Activated naive CD8-positive, alpha-beta T cell treated with anti-CD3 and anti-CD28 coated beads, Interleukin-2, amount 10 ng/mL, durations not matched to agents 7 days and 5 days (primary cell): Measurements from ENCODE around the gene DAAM1. TPM values are rescaled to one million over a fixed set of nuclear protein-coding genes. Genes with fewer than 3 reads are reported as not detected.

Experiments used
- ATAC-seq: fragments of 150-1000 bp; cut with Tn5 transposase; one replicate; pipeline ENCODE4 v1.10.0; 2021; ENCODE audit warnings: low read depth, moderate library complexity
- POLR2A ChIA-PET: fragments of 350-600 bp; sonication (Branson Sonifier 250); formaldehyde crosslinking; loops from one replicate; lab custom pipeline; 2021; ENCODE audit warnings: antibody characterized with exemption; lab: Charles Lee
- DNase-seq: peaks from one replicate; pipeline ENCODE4 v3.0.0; 2021
- H3K27ac Mint-ChIP-seq: one replicate; pipeline ENCODE4 v1.8.0; 2022; ENCODE audit warnings: mild to moderate bottlenecking, mixed read lengths
- H3K27me3 Mint-ChIP-seq: one replicate; pipeline ENCODE4 v1.8.0; 2022; ENCODE audit warnings: mild to moderate bottlenecking, moderate library complexity, mixed read lengths
- H3K36me3 Mint-ChIP-seq: one replicate; pipeline ENCODE4 v1.8.0; 2021; ENCODE audit warnings: mild to moderate bottlenecking, mixed read lengths
- H3K4me1 Mint-ChIP-seq: one replicate; pipeline ENCODE4 v1.8.0; 2021; ENCODE audit warnings: mixed read lengths
- H3K4me3 Mint-ChIP-seq: one replicate; pipeline ENCODE4 v1.8.0; 2022; ENCODE audit warnings: mild to moderate bottlenecking, moderate library complexity, mixed read lengths
- H3K9me3 Mint-ChIP-seq: one replicate; pipeline ENCODE4 v1.8.0; 2021; ENCODE audit warnings: mixed read lengths
- total RNA-seq, 2 experiments: library from RNA; stranded (reverse); gene quantifications; one replicate each; pipeline ENCODE4 v1.2.3, GENCODE V29; 2021

Gene DAAM1
- total RNA-seq, 2 experiments from 2014 or later = 20.4 to 24.9 TPM

DNA sequence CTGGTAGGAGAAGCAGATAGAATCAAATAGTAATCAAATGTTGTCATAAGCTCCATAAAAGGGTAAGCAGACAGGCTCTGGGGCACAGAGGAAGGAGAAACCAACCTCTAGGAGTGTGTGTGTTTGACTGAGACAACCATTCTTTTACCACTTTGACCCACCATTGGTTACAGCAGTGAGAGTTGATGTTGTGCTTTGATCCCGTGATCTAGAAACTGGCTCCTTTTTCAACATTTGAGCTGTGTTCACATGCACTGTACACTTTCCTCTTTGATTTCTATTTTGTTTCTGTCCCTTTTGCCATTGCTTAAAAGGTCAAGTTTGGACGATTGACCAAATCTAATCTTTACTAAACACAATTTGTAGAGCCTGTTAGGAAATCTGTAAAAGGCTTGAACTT is 108.0 kb downstream of the DAAM1 start:
- POLR2A ChIA-PET = interaction anchor here (1.9 kb wide), 1 partner anchor 108 kb away, joined by 5 read pairs; the partner anchor contains the start of gene DAAM1
- Mint-ChIP-seq H3K27ac (no peak overlapping the region), H3K4me3 (no peak overlapping the region), H3K36me3 (peaks cover 42% of the 10 kb centered on the region), H3K27me3 (no peaks in the 10 kb centered on the region), H3K4me1 (peaks cover 35% of the 10 kb centered on the region), H3K9me3 (peaks cover 2% of the 10 kb centered on the region)
- DNase-seq = no peak
- peak; percentile 57 for ATAC-seq

DNA sequence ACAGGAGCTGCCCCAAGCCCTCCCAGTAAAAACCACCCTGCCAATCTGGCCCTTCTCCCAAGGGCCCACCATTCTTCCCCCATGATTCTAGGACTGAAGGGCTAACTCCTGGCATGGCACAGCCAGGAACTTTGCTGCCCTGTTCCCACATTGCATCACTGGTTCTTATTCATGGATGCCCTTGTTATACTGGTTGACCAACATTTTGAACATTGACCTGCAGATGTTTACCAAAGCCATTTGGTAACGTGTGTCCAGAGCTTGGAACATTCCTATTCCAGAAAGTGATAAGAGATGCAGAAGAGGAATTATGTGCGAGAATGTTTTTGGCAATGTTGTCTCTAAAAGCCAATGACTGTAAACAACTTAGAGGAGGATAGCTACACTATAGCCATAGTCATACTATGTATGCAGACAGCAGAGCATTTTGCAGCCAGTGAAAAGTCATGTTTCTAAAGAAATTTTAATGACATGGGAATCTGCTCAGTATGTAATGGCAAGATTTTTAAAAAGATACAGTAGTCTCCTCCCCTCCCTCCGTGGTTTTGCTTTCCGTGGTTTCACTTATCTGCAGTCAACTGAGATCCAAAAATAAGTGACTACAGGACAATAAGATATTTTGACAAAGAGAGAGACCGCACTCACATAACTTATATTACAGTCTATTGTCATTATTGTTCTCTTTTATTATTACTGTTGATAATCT is 108.8 kb downstream of the DAAM1 start:
- peaks cover 35% of the 10 kb centered on the region for H3K36me3 Mint-ChIP-seq
- POLR2A ChIA-PET = interaction anchor here (1.9 kb wide), 1 partner anchor 109 kb away, joined by 5 read pairs; the partner anchor contains the start of gene DAAM1
- no peak overlapping the region for H3K27ac Mint-ChIP-seq
- ATAC-seq (peak; percentile 38), DNase-seq (no peak)
- peaks cover 2% of the 10 kb centered on the region for H3K9me3 Mint-ChIP-seq
- H3K4me1 Mint-ChIP-seq = peaks cover 41% of the 10 kb centered on the region
- H3K27me3 Mint-ChIP-seq = no peaks in the 10 kb centered on the region
- peak overlapping the region; percentile 42 for H3K4me3 Mint-ChIP-seq

DNA sequence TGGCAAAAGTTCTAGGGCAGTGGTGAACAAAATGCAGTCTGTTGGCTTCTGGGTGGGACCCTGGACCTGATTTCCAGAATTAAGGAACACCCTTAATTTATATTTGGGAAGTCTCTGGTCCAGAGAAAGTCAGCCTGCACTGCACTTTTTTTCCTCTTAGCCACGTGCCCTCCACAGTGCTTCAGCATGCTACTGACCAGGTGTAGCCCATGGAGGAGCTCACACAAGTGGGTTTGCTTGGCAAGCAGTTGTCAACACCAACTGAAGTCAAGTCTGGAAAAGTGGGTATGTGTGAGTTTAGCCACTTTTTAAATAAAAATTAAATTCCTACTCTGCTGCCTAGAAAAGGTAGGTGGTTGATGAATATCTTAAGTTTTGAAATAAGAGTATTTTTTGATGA is 111.3 kb downstream of the DAAM1 start:
- H3K9me3 Mint-ChIP-seq = peaks cover 1% of the 10 kb centered on the region
- H3K4me3 Mint-ChIP-seq = no peak overlapping the region
- POLR2A ChIA-PET = no interaction called here
- no peak overlapping the region for H3K27ac Mint-ChIP-seq
- ATAC-seq (no peak), DNase-seq (no peak)
- peaks cover 42% of the 10 kb centered on the region for H3K4me1 Mint-ChIP-seq
- peaks cover 20% of the 10 kb centered on the region for H3K36me3 Mint-ChIP-seq
- H3K27me3 Mint-ChIP-seq = no peaks in the 10 kb centered on the region

DNA sequence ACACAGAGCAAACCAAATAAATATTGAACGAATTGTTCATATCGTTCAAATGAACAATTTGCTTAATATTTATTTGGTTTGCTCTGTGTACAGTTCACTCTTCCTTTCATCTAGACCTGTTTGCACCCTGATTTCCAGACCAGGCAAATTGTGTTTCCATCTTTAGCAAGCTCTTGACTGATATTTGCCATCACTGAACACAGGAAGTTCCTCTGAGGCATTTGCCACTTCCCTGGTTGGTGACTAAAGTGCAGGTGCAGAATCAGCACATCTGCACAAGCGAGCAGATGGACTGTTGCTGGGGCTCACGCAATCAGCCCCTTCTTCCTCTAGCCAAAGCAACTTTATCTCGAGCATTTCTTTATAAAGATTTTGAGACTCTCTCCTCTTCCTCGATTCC is 112.9 kb downstream of the DAAM1 start:
- no peaks in the 10 kb centered on the region for H3K27me3 Mint-ChIP-seq
- DNase-seq = peak; percentile 37
- peaks cover 8% of the 10 kb centered on the region for H3K36me3 Mint-ChIP-seq
- peaks cover 39% of the 10 kb centered on the region for H3K4me1 Mint-ChIP-seq
- peak overlapping the region; percentile 68 for H3K27ac Mint-ChIP-seq
- H3K4me3 Mint-ChIP-seq = peak overlapping the region; percentile 65
- POLR2A ChIA-PET = no interaction called here
- ATAC-seq = peak; percentile 89
- H3K9me3 Mint-ChIP-seq = peaks cover 1% of the 10 kb centered on the region

DNA sequence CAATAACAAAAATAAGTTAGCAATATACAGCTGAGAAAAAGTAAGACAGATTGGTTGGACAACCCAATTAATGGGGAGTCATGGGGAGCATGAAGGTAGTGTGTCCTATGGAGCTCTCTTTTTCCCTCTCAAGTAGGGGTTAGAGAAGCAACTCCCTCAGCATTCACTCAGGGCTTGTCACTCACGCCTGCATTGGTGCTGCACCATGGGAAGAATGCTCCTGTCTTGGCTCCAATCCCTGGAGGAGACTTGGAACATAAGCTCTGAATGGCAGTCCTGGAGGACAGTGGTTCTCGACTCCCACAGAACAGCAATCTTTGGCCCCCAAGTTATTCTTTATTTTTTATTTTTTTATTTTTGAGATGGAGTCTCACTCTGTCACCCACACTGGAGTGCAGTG is 113.8 kb downstream of the DAAM1 start:
- POLR2A ChIA-PET = no interaction called here
- peak overlapping the region; percentile 68 for H3K27ac Mint-ChIP-seq

DNA sequence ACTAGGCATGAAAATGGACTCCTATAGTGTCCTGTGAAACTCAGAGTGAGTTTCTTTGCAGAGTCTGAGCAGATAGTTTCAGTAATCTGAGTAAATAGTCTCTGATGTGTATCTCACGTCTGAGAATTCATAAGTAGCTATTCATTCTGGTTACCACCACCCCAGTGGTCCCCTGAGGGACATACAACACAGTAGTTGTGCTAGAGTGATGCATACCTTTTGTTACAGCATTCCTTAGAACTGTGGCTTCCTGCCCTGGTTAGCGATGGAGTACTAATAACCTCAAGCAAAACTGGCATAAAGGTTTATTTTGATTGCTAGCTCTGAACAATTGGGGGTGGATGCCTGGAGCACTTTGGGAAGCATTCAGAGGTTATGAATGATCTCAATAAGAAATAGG is 114.7 kb downstream of the DAAM1 start:
- DNase-seq (no peak), ATAC-seq (no peak)
- Mint-ChIP-seq H3K27ac (no peak overlapping the region), H3K4me3 (no peak overlapping the region), H3K27me3 (no peaks in the 10 kb centered on the region), H3K36me3 (peaks cover 7% of the 10 kb centered on the region), H3K4me1 (peaks cover 30% of the 10 kb centered on the region), H3K9me3 (peaks cover 1% of the 10 kb centered on the region)
- POLR2A ChIA-PET = no interaction called here

More for the DNA sequence above, 113.8 kb downstream of the DAAM1 start:
- Mint-ChIP-seq H3K9me3 (peaks cover 1% of the 10 kb centered on the region), H3K36me3 (peaks cover 5% of the 10 kb centered on the region), H3K4me1 (peaks cover 34% of the 10 kb centered on the region), H3K4me3 (no peak overlapping the region), H3K27me3 (no peaks in the 10 kb centered on the region)
- no peak for DNase-seq
- ATAC-seq = no peak

DNA sequence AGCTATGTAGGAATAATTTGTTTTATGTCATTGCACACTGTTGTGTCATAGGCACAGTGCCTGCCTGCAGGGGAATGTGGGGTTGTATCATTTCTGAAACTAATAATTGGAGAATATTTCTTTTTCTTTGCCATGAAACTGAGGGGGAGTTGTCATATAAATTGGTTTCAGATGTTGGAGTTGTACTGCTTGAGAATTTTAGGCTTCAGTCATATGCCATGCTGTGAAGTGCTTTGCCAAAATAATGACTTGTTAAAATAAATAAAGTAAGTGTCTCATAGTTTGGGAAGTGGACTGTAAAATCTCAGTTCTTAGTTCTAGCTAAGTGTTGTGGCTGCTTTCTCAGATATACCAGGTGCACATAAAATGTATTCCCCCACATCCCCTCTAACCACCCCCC is 116.8 kb downstream of the DAAM1 start:
- POLR2A ChIA-PET = no interaction called here
- Mint-ChIP-seq H3K27me3 (no peaks in the 10 kb centered on the region), H3K9me3 (no peaks in the 10 kb centered on the region), H3K27ac (no peak overlapping the region), H3K4me1 (peaks cover 26% of the 10 kb centered on the region), H3K4me3 (no peak overlapping the region), H3K36me3 (peaks cover 8% of the 10 kb centered on the region)
- ATAC-seq (no peak), DNase-seq (no peak)

DNA sequence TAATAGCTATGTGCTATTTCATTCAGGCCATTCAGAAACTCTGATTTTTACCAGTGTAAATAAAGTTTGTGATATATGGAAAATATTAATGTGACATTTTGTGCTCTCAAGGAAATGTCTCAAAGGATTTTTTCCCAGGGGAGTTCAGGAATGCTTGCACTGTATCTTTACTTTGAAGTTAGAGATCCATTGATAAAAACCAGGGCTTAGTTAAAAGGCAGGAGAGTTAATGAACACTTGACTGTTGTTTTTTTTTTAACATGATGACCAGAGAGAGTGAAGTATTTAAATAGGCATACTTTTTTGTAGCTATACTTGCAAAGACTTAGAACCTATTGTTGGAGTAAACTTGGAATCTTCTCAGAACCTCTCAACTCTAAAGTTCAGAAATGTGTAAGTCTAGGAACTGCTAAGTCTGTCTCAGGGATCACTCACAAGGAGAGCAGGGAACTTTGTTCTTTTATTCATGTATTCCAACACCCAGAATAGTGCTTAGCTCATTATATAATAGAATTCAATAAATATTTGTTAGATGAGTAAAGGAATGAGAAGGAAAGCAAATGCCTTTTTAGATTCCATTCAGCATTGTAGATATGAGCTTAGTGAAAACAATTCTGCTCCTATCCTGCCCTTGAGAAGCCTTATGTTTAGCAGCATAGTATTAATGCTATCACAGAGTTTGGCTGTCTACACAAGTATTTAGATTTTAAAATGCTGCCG is 117.5 kb downstream of the DAAM1 start:
- Mint-ChIP-seq H3K27me3 (no peaks in the 10 kb centered on the region), H3K27ac (no peak overlapping the region), H3K4me1 (peaks cover 25% of the 10 kb centered on the region), H3K36me3 (peaks cover 8% of the 10 kb centered on the region), H3K9me3 (no peaks in the 10 kb centered on the region), H3K4me3 (no peak overlapping the region)
- ATAC-seq (no peak), DNase-seq (no peak)
- POLR2A ChIA-PET = no interaction called here

DNA sequence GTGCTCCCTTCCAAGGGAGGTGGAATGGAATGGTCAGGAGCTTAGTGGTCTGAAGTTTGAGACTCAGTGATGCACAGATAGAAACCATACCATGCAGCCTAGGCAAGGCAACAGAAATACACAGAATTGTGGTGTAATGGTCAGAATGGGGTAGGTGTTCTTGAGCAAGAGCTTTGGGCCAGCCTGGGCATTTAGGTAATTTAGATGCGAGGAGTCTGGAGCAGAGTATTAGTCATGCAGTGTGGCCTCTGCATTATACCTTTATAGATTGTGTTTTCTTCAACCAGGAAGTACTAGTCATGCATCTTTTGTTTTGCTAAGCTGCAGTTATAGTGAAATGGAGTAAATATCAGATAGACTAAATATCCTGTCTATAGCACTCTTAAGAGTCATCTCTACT is 118.3 kb downstream of the DAAM1 start:
- Mint-ChIP-seq H3K27ac (no peak overlapping the region), H3K4me3 (no peak overlapping the region), H3K27me3 (no peaks in the 10 kb centered on the region), H3K36me3 (peaks cover 8% of the 10 kb centered on the region), H3K4me1 (peaks cover 19% of the 10 kb centered on the region), H3K9me3 (no peaks in the 10 kb centered on the region)
- DNase-seq (no peak), ATAC-seq (no peak)
- POLR2A ChIA-PET = no interaction called here

DNA sequence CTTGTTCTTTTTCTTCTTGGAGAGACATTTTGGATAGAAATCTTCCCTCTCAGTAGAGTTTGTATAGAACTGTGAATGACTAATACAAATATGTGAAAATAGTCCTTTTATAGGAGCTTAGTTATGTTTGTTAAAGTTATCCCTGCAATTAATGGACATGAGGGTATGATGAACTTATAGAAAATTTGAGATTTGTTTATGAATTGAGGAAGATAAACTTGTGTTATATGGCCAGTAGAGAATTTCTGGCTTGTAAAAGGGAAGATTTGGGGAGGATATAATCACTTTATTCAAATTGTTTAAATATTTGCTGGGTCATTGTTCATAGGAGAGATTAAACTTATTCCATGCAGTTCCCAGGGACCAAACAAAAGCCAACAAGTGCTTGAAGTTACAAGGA is 119.6 kb downstream of the DAAM1 start:
- POLR2A ChIA-PET = no interaction called here
- Mint-ChIP-seq H3K27me3 (no peaks in the 10 kb centered on the region), H3K4me3 (no peak overlapping the region), H3K4me1 (peaks cover 15% of the 10 kb centered on the region), H3K36me3 (peaks cover 8% of the 10 kb centered on the region), H3K9me3 (no peaks in the 10 kb centered on the region), H3K27ac (no peak overlapping the region)
- ATAC-seq (no peak), DNase-seq (no peak)

DNA sequence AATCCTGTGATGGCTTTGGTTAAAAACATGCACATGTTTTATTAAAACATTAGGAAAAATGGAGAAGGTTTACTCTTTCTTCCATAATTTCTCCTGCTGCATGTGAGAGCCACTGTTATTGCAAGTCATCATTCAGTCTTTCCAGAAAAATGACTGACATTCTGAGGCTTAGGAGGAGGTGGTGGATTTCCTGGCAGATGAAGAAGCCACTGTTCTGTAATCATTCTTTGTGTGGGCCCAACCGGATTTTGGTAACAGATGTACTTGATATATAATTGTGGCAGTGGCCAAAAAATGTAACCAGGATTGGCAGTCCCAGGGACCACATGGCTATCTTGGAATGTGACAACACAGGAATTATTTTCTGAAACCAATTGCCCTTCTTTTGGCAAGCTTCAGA is 120.2 kb downstream of the DAAM1 start:
- H3K4me1 Mint-ChIP-seq = peaks cover 15% of the 10 kb centered on the region
- no peak overlapping the region for H3K27ac Mint-ChIP-seq
- POLR2A ChIA-PET = no interaction called here
- no peaks in the 10 kb centered on the region for H3K27me3 Mint-ChIP-seq
- no peak overlapping the region for H3K4me3 Mint-ChIP-seq
- DNase-seq (no peak), ATAC-seq (no peak)
- H3K9me3 Mint-ChIP-seq = no peaks in the 10 kb centered on the region
- peaks cover 8% of the 10 kb centered on the region for H3K36me3 Mint-ChIP-seq

DNA sequence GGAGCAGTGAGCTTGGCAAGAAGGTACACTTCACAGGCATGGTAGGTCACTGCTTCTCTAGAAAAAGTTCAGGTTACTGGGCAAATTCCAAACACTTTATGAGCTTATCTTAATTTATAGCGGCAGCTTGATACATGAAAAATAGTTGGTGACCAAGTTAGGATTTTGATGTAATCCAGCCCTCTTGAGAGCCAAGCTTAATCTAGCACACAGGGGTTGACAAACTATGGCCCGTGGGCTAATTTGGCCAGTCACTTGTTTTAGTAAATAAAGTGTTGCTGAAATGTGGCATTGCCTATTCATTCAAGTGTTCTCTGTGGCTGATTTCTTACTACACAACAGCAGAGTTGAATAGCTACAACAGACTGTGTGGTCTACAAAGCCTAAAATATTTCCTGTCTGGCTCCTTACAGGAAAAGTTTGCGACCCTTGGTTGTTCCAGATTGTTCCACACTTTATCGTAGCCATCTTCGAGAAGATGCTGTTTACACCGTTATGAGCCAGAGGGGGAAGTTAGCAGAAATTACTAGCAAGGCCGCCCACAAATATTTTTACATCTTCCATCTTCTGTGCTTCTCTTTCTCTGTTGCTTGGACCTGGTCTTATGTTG is 120.9 kb downstream of the DAAM1 start:
- peaks cover 15% of the 10 kb centered on the region for H3K4me1 Mint-ChIP-seq
- DNase-seq (no peak), ATAC-seq (no peak)
- POLR2A ChIA-PET = no interaction called here
- H3K36me3 Mint-ChIP-seq = peaks cover 5% of the 10 kb centered on the region
- H3K27ac Mint-ChIP-seq = no peak overlapping the region
- no peaks in the 10 kb centered on the region for H3K27me3 Mint-ChIP-seq
- H3K4me3 Mint-ChIP-seq = no peak overlapping the region
- no peaks in the 10 kb centered on the region for H3K9me3 Mint-ChIP-seq

DNA sequence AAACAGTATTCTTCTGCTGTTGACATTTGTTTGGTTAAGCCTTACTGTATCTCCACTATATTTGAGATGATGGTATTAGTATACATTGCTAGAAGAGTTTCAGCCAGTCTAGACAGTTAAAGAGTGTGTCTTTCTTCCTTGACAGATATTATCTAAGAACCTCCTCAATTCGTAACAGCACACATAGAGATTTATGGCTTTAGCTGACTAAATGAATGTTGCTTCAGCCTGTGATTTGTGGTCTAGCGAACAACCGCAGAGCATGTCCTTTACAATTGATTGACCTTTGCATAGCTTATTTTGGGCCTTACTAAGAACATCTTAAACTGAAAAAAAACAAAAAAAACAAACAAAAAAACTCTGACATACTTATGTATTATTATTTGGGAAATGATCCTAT is 122.2 kb downstream of the DAAM1 start:
- Mint-ChIP-seq H3K36me3 (peaks cover 5% of the 10 kb centered on the region), H3K9me3 (no peaks in the 10 kb centered on the region), H3K27me3 (no peaks in the 10 kb centered on the region), H3K4me3 (no peak overlapping the region), H3K4me1 (peaks cover 13% of the 10 kb centered on the region), H3K27ac (no peak overlapping the region)
- POLR2A ChIA-PET = no interaction called here
- no peak for ATAC-seq
- no peak for DNase-seq

DNA sequence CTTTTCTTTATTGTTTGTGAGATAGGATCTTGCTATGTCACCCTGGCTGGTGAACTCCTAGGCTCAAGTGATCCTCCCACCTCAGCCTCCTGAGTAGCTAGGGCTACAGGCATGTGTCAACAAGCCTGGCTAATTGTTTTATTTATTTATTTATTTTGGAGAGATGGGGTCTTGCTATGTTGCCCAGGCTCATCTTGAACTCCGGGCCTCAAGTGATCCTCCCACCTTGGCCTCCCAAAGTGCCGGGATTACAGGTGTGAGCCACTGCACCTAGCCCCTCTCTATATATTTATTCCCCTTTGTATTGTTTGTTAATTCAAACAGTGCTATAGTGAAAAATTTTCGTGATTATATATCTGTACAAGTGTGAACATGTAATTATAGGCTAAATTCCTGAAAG is 123.3 kb downstream of the DAAM1 start:
- ATAC-seq (no peak), DNase-seq (no peak)
- H3K27me3 Mint-ChIP-seq = no peaks in the 10 kb centered on the region
- POLR2A ChIA-PET = no interaction called here
- peaks cover 5% of the 10 kb centered on the region for H3K4me1 Mint-ChIP-seq
- H3K9me3 Mint-ChIP-seq = no peaks in the 10 kb centered on the region
- no peak overlapping the region for H3K27ac Mint-ChIP-seq
- H3K4me3 Mint-ChIP-seq = no peak overlapping the region
- H3K36me3 Mint-ChIP-seq = peaks cover 5% of the 10 kb centered on the region
